GM21825 (cell line): ENCODE measurements around the gene ZNF526.

ENCODE experiments used
- ATAC-seq: cut with Tn5 transposase; IDR thresholded peaks from one replicate; pipeline ENCODE4 v1.9.1; 2021; ENCODE audit warnings: mild to moderate bottlenecking, moderate library complexity; ENCODE audit not compliant: unreplicated experiment

The ZNF526 gene, protein sequence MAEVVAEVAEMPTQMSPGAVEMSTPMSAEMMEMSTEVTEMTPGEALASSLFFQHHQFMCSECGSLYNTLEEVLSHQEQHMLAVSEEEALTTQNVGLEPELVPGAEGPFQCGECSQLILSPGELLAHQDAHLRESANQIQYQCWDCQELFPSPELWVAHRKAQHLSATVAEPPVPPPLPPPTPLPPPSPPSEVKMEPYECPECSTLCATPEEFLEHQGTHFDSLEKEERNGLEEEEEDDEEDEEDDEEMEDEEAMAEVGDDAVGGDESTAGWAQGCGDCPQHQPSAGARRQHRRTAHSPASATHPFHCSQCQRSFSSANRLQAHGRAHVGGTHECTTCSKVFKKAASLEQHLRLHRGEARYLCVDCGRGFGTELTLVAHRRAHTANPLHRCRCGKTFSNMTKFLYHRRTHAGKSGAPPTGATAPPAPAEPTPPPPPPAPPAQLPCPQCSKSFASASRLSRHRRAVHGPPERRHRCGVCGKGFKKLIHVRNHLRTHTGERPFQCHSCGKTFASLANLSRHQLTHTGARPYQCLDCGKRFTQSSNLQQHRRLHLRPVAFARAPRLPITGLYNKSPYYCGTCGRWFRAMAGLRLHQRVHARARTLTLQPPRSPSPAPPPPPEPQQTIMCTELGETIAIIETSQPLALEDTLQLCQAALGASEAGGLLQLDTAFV

GRCh38 chr19:42219812-42220750 lies at the start of gene ZNF526:
ZNF526 (plus strand) TSS chr19:42220312; CDS start chr19:42224404, 4,092 bp downstream.
- peak; percentile 60 for ATAC-seq

GRCh38 chr19:42170715-42171114 lies 49.4 kb upstream of the ZNF526 start:
- no peak for ATAC-seq

GRCh38 chr19:42172261-42172660 lies 47.9 kb upstream of the ZNF526 start:
- no peak for ATAC-seq

DNA sequence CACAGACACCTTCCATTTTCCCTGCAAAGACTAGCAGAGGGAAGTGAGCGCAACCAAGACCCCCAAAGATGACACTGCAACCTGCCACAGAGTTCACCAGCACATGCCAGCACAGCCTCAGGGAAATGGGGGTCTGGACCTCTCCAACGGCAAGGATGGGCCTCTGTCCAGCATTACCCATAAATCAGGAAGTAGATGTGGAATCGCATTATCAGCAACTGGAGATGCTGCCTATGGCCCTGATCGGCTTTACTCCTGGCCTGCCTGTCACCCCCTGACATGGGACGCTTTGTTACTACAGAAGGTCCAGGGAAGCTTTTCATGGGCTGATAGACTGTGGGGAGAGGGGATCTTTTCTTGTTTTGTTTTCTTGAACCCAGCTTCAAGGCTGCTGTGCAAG lies 46.4 kb upstream of the ZNF526 start:
- no peak for ATAC-seq

DNA sequence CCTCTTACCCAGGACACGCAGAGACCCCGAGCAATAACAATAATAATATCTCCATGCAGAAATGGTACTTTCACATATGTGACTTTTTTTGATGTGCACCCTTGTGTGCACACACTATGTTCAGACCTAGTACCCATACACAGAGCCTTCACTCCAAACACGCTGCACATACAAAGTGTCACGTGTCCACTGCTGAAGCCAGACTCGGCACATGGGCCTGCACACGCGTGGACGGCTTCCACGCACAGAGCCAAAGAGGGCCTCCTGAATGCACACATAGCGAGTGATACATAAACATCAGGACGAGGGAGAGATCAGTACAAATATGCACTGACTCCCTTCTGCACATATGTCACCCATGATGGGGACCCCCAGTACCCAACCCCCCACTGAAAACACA lies 45.9 kb upstream of the ZNF526 start:
- ATAC-seq, result no peak

DNA sequence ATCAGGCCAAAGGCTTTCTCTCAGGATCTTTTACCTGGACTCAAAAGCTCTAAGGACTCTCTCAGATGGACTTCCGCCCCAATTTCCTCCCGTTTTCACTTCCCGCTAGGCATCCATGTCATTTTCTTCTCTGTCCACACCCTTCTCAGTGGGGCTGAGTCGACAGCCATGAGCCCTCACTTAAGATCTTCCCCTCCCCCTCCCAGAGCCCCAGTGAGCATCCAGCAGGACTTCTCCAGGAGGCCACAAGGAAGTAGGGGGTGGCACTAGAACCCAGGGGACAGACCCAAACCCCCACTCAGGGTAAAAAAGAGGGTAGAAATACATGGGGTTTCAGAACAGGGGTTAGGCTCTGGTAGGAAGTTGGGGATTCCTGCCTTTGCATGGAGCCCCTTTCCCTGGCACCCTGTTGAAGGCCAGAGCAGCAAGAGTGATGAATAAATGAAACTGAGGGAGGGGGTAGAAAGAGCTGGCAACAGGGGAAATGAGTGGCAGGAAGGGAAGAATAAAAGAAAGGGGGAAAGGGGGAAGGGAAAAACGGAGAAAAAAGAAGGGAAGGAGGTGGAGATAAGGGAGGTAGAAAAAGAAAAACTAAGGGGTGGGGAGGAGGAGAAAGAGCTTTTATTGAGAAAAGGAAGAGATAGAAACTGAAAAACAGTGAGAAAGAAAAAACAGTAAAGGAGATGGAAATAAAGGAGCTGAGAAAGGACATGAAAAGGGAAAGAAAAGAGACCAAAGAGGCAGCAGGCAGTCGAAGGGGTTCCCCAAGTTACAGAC lies 45.0 kb upstream of the ZNF526 start:
- ATAC-seq, result no peak

DNA sequence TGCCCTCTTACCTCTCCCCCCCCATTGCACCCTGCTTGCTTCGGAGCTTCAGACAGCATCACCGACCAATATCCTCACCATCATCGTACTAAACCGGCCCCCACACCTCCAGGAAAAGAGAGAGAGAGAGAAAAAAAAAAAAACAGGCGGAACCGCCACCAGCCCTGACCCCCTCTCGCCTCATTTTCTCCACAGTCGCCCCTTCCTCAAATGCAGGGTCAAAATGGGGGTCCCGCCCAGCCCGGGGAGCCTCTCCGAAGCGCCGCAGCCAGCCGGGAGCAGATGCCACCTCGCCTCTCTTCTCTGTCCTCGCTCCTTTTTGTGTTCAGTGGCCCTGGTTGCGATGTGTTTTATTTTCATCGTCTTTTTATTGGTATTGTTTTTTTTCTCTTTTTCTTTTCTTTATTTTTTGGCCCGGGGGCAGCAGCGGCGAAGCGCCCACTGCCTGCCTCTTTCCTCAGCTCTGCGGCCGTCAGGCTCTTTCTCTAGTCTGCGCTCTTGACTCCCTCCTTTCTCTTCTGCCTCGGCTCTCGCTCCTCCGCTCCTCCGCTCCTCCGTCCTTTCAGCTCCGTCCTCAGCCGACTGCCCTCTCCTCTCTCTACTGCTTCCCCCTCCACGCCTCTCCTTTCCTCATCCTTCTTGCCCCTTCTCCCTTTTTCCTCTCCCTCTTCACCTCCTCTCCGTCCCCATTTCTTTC lies 44.0 kb upstream of the ZNF526 start:
- no peak for ATAC-seq

DNA sequence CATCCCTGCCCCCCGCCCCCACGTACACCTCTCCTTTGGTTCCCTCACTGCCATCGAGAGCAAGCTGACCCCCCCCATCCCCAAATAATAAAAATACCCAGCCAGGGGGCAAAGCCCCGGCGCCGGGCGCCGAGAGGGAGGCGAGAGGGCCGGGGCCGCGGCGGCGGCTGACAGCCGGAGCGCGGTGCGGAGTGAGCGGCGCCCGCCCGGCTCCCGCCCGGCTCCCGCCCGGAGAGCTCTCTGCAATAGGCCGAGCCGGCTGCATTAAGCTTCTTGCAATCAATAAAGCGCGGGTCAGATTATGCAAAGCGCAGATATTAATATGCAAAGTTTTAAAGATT lies 43.5 kb upstream of the ZNF526 start:
- no peak for ATAC-seq

GRCh38 chr19:42176990-42177685 lies 43.0 kb upstream of the ZNF526 start:
- ATAC-seq, result peak; percentile 72

GRCh38 chr19:42177686-42178019 lies 42.5 kb upstream of the ZNF526 start:
- ATAC-seq, result no peak

GRCh38 chr19:42178791-42179674 lies 41.1 kb upstream of the ZNF526 start:
- ATAC-seq, result no peak

- no peak for ATAC-seq
Observed at GRCh38 chr19:42184401-42184861, 35.7 kb upstream of the ZNF526 start.

- no peak for ATAC-seq
Observed at GRCh38 chr19:42185277-42185676, 34.8 kb upstream of the ZNF526 start.

DNA sequence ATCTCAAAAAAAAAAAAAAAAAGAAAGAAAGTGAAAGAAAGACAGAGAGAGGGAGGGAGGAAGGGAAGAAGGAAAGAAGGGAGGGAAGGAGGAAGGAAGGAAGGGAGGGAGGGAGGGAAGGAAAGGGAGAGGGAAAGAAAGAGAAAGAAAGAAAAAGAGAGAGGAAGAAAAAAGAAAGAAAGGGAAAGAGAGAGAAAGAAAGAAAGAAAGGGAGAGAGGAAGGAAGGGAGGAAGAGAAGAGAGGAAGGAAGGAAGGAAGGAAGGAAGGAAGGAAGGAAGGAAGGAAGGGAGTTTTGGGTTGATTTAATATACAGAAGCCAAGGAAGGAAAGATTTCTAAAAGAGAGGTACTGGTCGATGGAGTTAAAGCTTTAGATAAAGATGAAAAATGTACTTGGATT lies 31.4 kb upstream of the ZNF526 start:
- ATAC-seq, result no peak

DNA sequence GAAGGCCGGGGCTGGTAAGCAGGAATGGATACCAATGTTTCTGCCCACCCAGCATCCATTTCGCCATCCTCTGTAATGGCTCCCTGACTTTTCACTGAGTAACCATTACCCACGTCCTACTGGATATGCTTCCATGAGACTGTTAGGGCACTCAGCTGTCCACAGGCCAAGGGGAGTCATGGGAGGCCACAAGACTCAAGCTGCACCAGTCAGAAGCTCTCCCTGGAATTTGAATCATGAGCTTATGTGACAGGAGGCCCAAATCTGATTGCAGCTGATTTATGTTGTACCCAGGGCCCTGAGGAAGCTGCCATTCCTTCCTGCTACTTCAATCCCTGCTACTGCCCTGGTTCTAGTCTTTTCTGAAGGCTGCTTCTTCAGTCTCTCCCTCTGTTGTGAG lies 31.0 kb upstream of the ZNF526 start:
- ATAC-seq, result no peak

- ATAC-seq, result no peak
Observed at GRCh38 chr19:42191330-42191729, 28.8 kb upstream of the ZNF526 start.

- ATAC-seq, result no peak
Observed at GRCh38 chr19:42191855-42192254, 28.3 kb upstream of the ZNF526 start.

DNA sequence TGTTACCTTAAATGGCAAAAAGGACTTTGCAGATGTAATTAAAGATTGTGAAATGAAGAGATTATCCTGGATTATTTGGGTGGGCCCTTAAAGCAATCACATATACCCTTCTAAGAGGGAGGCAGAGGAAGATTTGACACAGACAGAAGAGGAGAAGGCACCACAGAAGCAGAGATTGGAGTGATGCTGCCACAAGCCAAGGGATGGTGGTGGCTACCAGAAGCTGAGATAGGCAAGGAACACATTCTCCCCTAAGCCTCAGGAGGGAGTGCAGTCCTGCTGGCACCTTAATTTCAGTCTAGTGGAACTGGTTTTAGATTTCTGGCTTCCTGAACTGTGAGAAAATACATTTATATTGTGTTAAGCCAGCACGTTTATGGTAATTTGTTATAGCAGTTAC lies 26.8 kb upstream of the ZNF526 start:
- ATAC-seq, result no peak

DNA sequence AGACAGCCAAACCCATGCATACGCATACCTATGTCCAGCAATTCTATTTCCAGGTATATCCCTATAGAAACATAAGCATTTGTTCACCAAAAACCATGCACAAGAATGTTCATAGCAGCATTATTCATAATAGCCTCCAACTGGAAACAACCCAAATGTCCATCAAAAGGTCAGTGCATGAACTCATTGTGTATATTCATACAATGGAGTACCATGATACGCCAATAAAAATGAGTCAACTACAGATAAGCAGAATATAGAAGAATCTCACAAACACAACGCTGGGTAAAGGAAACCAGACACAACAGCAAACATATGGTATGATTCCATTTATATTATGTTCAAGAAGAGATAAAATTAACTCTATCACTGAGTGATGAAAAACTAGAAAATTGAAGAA lies 26.4 kb upstream of the ZNF526 start:
- no peak for ATAC-seq
